Measurements from ENCODE around the gene SCYL2.

- TF ChIP-seq POLR2A (IDR thresholded peaks at IDR 0.05; ENCODE audit: low read length) (no peak), GATA1 (IDR thresholded peaks at IDR 0.05; ENCODE audit: low read depth, low read length) (no peak)
These were observed 115.4 kb downstream of the SCYL2 start for GRCh38 chr12:100382338-100382737.
